ENCODE data around the gene DNALI1. TPM values are rescaled to one million over a fixed set of nuclear protein-coding genes. Genes with fewer than 3 reads are reported as not detected.

Gene DNALI1
- total and polyA plus RNA-seq, 2 of the 8 experiments (the other 6 are each of a cell fraction or from before 2014, with no cell fraction given): 8.9 to 11.3 TPM

DNA sequence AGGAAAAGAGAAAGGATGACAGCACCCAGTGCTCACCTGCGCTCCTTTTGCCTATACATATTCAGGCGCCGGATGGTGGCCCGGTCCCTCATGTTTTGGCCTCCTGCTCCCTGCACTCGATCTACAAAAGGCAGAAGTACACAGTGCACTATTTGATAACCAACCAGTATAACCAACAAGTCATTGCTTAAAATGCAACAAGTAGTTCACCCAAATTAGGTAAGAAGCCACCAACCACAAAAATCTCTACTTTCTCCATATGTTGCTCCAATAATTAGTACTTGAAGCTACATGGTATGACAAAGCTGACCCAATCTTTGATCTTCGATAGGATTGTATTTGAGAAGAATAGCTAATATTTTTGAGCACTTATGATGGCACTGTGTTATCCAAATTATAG lies 37.0 kb downstream of the DNALI1 start:
- H4K8ac ChIP-seq (ENCODE audit: extremely low read depth, insufficient read depth, low read length): no peak overlapping the region
- no peak overlapping the region for H2BK15ac ChIP-seq (ENCODE audit: low read length)
- H3K27ac ChIP-seq (ENCODE audit: low read depth, low read length): no peak overlapping the region
- no peaks in the 10 kb centered on the region; a peak in 1 of 7 replicates for H3K4me1 ChIP-seq (replicated peaks in 1 of 4; ENCODE audit: control insufficient read depth in 3 of 4, insufficient read depth in 4 of 4, low read length in 3 of 4)
- H2BK5ac ChIP-seq (ENCODE audit: low read depth, low read length): no peak overlapping the region
- H3K27me3 ChIP-seq (replicated peaks in 1 of 4; ENCODE audit: control insufficient read depth in 3 of 4, extremely low read depth in 1 of 4, insufficient read depth in 3 of 4, low read length in 3 of 4): 0 out of 7 replicates have a peak, but pooled peaks cover 0 to 1% (median 0%) of the 10 kb centered on the region in 4 experiments
- peaks cover 16 to 43% (median 38%) of the 10 kb centered on the region in 4 experiments for H3K36me3 ChIP-seq (ENCODE audit: control insufficient read depth in 2 of 4, insufficient read depth in 4 of 4, low read length in 3 of 4)
- no peak overlapping the region for H3K14ac ChIP-seq (ENCODE audit: insufficient read length)
- peaks cover 0 to 3% of the 10 kb centered on the region in 2 experiments for H4K20me1 ChIP-seq (replicated peaks in 1 of 2; ENCODE audit: control insufficient read depth in 1 of 2, insufficient read depth in 2 of 2, low read length in 2 of 2)
- WGBS, 2 experiments (ENCODE audit: extremely low coverage in 1 of 2, insufficient coverage in 1 of 2, insufficient read length in 1 of 2, insufficient replicate concordance in 2 of 2, low coverage in 1 of 2, low lambda C conversion rate in 2 of 2, missing lambda C conversion rate in 1 of 2): 79% methylated on average over 6 of the region's 6 CpGs; no CpG with 5 or more reads in 1 of the 2 experiments
- peaks cover 12% of the 10 kb centered on the region for H3K79me1 ChIP-seq (ENCODE audit: low read depth, low read length)
- H4K91ac ChIP-seq (replicated peaks; ENCODE audit: insufficient read length, low read length): no peak overlapping the region
- peaks cover 22 to 42% of the 10 kb centered on the region in 2 experiments for H3K79me2 ChIP-seq (ENCODE audit: control insufficient read depth in 1 of 2, insufficient read depth in 2 of 2, low read length in 2 of 2)
- no peaks in the 10 kb centered on the region for H3K23me2 ChIP-seq (ENCODE audit: low read depth, low read length)
- H2BK120ac ChIP-seq (replicated peaks; ENCODE audit: low read depth, low read length): no peak overlapping the region
- H3K9ac ChIP-seq (replicated peaks in 1 of 4; ENCODE audit: extremely low read depth in 1 of 4, low read depth in 3 of 4, low read length in 3 of 4): no peak overlapping the region
- no peak overlapping the region for H2AFZ ChIP-seq (ENCODE audit: low read length)
- ChIA-PET POLR2A (ENCODE audit: partially characterized antibody) (interaction anchor here (1.1 to 2.9 kb wide), 4 partner anchors 10 to 209 kb away, joined by 3 to 9 read pairs (median 3); partner anchors contain the start of gene CDCA8), CTCF (ENCODE audit: partially characterized antibody) (interaction anchor here (0.8 kb wide), 1 partner anchor 10 kb away, joined by 4 read pairs; no protein-coding TSS in a partner anchor)
- no peak for FAIRE-seq
- H3K56ac ChIP-seq (replicated peaks; ENCODE audit: insufficient read length, low read depth, low read length): no peak overlapping the region
- no peak overlapping the region for H3K18ac ChIP-seq (ENCODE audit: extremely low read depth, low read length)
- no peak overlapping the region for H2BK20ac ChIP-seq (ENCODE audit: low read length)
- no peak overlapping the region for H2BK12ac ChIP-seq (ENCODE audit: low read depth, low read length)
- no peak overlapping the region for H4K5ac ChIP-seq (ENCODE audit: insufficient read length, low read depth, low read length)
- no peak overlapping the region; a peak in 2 of 4 replicates for H3K4me2 ChIP-seq (ENCODE audit: insufficient read depth in 1 of 2, low read depth in 2 of 2, low read length in 2 of 2)
- no peak overlapping the region for H2AK5ac ChIP-seq (ENCODE audit: low read depth, low read length)
- H3K23ac ChIP-seq (ENCODE audit: insufficient read length): no peak overlapping the region
- H3K4ac ChIP-seq (replicated peaks; ENCODE audit: insufficient read length, low read depth, low read length): no peak overlapping the region
- no peaks in the 10 kb centered on the region for H3K9me3 ChIP-seq (ENCODE audit: insufficient read depth in 2 of 2, low read depth in 1 of 2, low read length in 1 of 2)
- no peak for DNase-seq (ENCODE audit: low read depth in 1 of 2, low spot score in 2 of 2)
- no peak overlapping the region for H3K4me3 ChIP-seq (ENCODE audit: extremely low read depth in 1 of 4, insufficient read depth in 2 of 4, low read depth in 3 of 4, low read length in 4 of 4)
- no peak for TF ChIP-seq CREB1 (IDR thresholded peaks at IDR 0.05)
